HepG2 (cell line): ENCODE data around the gene RNF40. TPM values are rescaled to one million over a fixed set of nuclear protein-coding genes. Genes with fewer than 3 reads are reported as not detected.
A peak's percentile ranks its signal among the peaks of the same experiment; 100 is the strongest.

Source experiments
- BCL6 ChIP-seq: IDR thresholded peaks from 2 replicates; pipeline ENCODE4 v1.6.1; 2016; ENCODE audit warnings: missing genetic modification reagents, missing compliant biosample characterization
- GABPA ChIP-seq, 2 experiments: IDR thresholded peaks; 2 replicates each; pipeline ENCODE4 v1.6.1; 2011 to 2016; ENCODE audit warnings: low read depth in 2 of 2, low read length in 1 of 2, missing biosample characterization in 1 of 2, missing genetic modification characterization in 1 of 2
- NFIC ChIP-seq: IDR thresholded peaks from 2 replicates; pipeline ENCODE4 v1.6.1; 2012; ENCODE audit warnings: mild to moderate bottlenecking, low read length, inconsistent platforms
- NFYB ChIP-seq: sonication (generic); formaldehyde crosslinking; IDR thresholded peaks from 2 replicates; pipeline ENCODE4 v1.4.0; 2020; ENCODE audit warnings: missing genetic modification reagents
- NR2F6 ChIP-seq, 2 experiments: IDR thresholded peaks; 2 replicates each; pipeline ENCODE4 v1.6.1; 2016; ENCODE audit warnings: antibody characterized with exemption in 1 of 2, mild to moderate bottlenecking in 1 of 2
- PAX8 ChIP-seq: sonication (generic); formaldehyde crosslinking; IDR thresholded peaks from 2 replicates; pipeline ENCODE4 v1.8.0; 2022; ENCODE audit warnings: mild to moderate bottlenecking, missing genetic modification reagents, borderline replicate concordance
- PHF8 ChIP-seq: sonication (generic); formaldehyde crosslinking; IDR thresholded peaks from 2 replicates; pipeline ENCODE4 v1.5.0; 2020; ENCODE audit warnings: missing genetic modification reagents
- POLR2A ChIP-seq, 2 experiments: IDR thresholded peaks; 2 replicates each; pipeline ENCODE4 v1.6.1; 2011; ENCODE audit warnings: low read depth in 2 of 2, low read length in 2 of 2, mild to moderate bottlenecking in 1 of 2, moderate library complexity in 1 of 2; ENCODE audit not compliant: insufficient read depth in 1 of 2
- POLR2AphosphoS5 ChIP-seq: IDR thresholded peaks from 2 replicates; pipeline ENCODE4 v1.6.1; 2012; ENCODE audit warnings: low read depth, low read length
- SYNCRIP ChIP-seq: fragments of 200-400 bp; formaldehyde crosslinking; IDR thresholded peaks from 2 replicates; pipeline ENCODE4 v1.6.1; 2018; ENCODE audit warnings: mild to moderate bottlenecking, low read depth, low read length; ENCODE audit not compliant: insufficient read depth
- ZKSCAN1 ChIP-seq: fragments of 150-350 bp; IDR thresholded peaks from 2 replicates; pipeline ENCODE4 v1.6.1; 2014; ENCODE audit warnings: low read length
- ZNF724P ChIP-seq: sonication (generic); formaldehyde crosslinking; IDR thresholded peaks from 2 replicates; pipeline ENCODE4 v1.8.0; 2022; ENCODE audit warnings: missing genetic modification reagents, borderline replicate concordance
- ZNF766 ChIP-seq: sonication (generic); formaldehyde crosslinking; IDR thresholded peaks from 2 replicates; pipeline ENCODE4 v1.5.0; 2020; ENCODE audit warnings: missing genetic modification reagents, borderline replicate concordance
- ZNF792 ChIP-seq: IDR thresholded peaks from 2 replicates; pipeline ENCODE4 v1.6.1; 2016
- polyA plus RNA-seq, 8 experiments: library from polyadenylated mRNA; depleted of rRNA in 3 of 8; stranded (reverse) in 7 of 8; unstranded in 1 of 8; fragments of >200 nt; fragmentation: Illumina TruSeq in 4 of 8; extraction: Trizol in 4 of 8; gene quantifications; 2 replicates each; pipeline versions ENCODE4 v1.2.1 to v1.2.3, GENCODE V29; 2011 to 2016; ENCODE audit warnings: low read depth in 4 of 8, missing spikeins in 1 of 8, mixed read lengths in 1 of 8; ENCODE audit not compliant: insufficient read depth in 1 of 8
- total RNA-seq, 5 experiments: library from RNA; depleted of rRNA; stranded (reverse); fragments of >200 nt; fragmentation: Illumina TruSeq; extraction: Trizol; gene quantifications; 2 replicates each; pipeline ENCODE4 v1.2.3, GENCODE V29; 2016; ENCODE audit warnings: low read depth in 1 of 5
- TF ChIP-seq, protein P1 (sequence below): sonication (generic); formaldehyde crosslinking; IDR thresholded peaks from 2 replicates; pipeline ENCODE4 v1.4.0; 2020; ENCODE audit warnings: missing genetic modification reagents
- TF ChIP-seq, protein P2 (sequence below): sonication (generic); formaldehyde crosslinking; IDR thresholded peaks from 2 replicates; pipeline ENCODE4 v1.5.0; 2020; ENCODE audit warnings: mild to moderate bottlenecking, missing genetic modification reagents
- TF ChIP-seq, protein P3 (sequence below): sonication (generic); formaldehyde crosslinking; IDR thresholded peaks from 2 replicates; pipeline ENCODE4 v1.4.0; 2020; ENCODE audit warnings: missing genetic modification reagents, mild to moderate bottlenecking, borderline replicate concordance
- TF ChIP-seq, protein P4 (sequence below): sonication (generic); formaldehyde crosslinking; IDR thresholded peaks from 2 replicates; pipeline ENCODE4 v1.4.0; 2020; ENCODE audit warnings: missing genetic modification reagents
- TF ChIP-seq, protein P5 (sequence below): sonication (generic); formaldehyde crosslinking; IDR thresholded peaks from 2 replicates; pipeline ENCODE4 v1.4.0; 2020; ENCODE audit warnings: missing genetic modification reagents

The RNF40 gene
- total and polyA plus RNA-seq, 2 of the 13 experiments (the other 11 are each of a cell fraction or from before 2014, with no cell fraction given) = 84.0 to 85.6 TPM

DNA sequence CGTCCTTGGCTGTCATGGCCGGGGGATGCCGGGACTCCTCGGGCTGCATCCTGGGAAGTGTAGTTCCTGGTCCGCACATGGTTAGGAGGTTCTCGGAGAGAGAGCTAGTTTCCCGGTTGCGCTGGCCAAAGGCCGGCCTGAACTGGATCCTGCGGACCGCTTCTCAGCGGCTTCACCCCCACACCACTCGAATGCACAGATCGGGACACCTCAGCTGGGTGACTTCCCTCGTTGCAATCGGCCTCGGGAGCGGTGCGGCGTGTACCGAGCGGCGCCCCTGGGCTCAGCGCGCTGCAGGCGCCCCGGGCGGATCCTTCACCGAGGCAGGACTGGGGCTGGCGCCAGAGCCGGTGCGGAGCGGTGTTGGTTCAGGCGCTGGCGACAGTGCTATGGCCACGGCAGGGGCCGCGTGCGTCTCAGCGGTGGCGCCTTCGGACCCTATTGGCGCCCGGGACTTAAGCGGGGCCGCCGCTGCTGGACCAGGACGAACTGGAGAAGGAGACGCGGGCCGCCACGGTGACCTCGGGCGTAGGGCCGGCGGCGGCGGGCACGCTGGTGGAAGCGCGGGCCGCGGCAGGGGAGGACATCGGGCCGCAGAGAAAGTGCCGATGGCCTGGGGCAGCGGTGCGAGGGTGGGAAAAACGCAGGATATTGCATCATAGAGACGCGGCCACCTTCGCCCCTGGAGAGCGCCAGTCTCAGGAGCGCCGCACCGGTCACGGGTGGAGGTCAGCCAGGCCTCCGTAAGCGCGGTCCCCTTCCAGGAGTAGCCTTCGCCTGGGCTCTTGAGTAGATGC, 13.5 kb downstream of the RNF40 start (continued):
- TF ChIP-seq, protein P1, sequence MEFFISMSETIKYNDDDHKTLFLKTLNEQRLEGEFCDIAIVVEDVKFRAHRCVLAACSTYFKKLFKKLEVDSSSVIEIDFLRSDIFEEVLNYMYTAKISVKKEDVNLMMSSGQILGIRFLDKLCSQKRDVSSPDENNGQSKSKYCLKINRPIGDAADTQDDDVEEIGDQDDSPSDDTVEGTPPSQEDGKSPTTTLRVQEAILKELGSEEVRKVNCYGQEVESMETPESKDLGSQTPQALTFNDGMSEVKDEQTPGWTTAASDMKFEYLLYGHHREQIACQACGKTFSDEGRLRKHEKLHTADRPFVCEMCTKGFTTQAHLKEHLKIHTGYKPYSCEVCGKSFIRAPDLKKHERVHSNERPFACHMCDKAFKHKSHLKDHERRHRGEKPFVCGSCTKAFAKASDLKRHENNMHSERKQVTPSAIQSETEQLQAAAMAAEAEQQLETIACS = 0 out of 2 replicates have a peak, but pooled peaks have one; percentile 10
- no peak for TF ChIP-seq SYNCRIP
- peak; percentile 88 for TF ChIP-seq POLR2AphosphoS5
- TF ChIP-seq ZNF792 (CRISPR knock-in tag) = peak; percentile 70
- TF ChIP-seq, protein P2, sequence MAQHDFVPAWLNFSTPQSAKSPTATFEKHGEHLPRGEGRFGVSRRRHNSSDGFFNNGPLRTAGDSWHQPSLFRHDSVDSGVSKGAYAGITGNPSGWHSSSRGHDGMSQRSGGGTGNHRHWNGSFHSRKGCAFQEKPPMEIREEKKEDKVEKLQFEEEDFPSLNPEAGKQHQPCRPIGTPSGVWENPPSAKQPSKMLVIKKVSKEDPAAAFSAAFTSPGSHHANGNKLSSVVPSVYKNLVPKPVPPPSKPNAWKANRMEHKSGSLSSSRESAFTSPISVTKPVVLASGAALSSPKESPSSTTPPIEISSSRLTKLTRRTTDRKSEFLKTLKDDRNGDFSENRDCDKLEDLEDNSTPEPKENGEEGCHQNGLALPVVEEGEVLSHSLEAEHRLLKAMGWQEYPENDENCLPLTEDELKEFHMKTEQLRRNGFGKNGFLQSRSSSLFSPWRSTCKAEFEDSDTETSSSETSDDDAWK (CRISPR knock-in tag) = no peak
- peak; percentile 87 for TF ChIP-seq PHF8 (CRISPR knock-in tag)
- TF ChIP-seq, protein P3, sequence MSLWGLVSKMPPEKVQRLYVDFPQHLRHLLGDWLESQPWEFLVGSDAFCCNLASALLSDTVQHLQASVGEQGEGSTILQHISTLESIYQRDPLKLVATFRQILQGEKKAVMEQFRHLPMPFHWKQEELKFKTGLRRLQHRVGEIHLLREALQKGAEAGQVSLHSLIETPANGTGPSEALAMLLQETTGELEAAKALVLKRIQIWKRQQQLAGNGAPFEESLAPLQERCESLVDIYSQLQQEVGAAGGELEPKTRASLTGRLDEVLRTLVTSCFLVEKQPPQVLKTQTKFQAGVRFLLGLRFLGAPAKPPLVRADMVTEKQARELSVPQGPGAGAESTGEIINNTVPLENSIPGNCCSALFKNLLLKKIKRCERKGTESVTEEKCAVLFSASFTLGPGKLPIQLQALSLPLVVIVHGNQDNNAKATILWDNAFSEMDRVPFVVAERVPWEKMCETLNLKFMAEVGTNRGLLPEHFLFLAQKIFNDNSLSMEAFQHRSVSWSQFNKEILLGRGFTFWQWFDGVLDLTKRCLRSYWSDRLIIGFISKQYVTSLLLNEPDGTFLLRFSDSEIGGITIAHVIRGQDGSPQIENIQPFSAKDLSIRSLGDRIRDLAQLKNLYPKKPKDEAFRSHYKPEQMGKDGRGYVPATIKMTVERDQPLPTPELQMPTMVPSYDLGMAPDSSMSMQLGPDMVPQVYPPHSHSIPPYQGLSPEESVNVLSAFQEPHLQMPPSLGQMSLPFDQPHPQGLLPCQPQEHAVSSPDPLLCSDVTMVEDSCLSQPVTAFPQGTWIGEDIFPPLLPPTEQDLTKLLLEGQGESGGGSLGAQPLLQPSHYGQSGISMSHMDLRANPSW (CRISPR knock-in tag) = 0 out of 2 replicates have a peak, but pooled peaks have one; percentile 83
- peak; percentile 36 for TF ChIP-seq GABPA (IDR thresholded peaks at IDR 0.05; ENCODE audit: low read depth, low read length)
- TF ChIP-seq GABPA (CRISPR knock-in tag; IDR thresholded peaks at IDR 0.05; ENCODE audit: low read depth) = peak; percentile 80
- TF ChIP-seq ZKSCAN1 = no peak
- peak; percentile 77; the same call in 1 of the 2 replicates for TF ChIP-seq ZNF766 (CRISPR knock-in tag)
- TF ChIP-seq, protein P4, sequence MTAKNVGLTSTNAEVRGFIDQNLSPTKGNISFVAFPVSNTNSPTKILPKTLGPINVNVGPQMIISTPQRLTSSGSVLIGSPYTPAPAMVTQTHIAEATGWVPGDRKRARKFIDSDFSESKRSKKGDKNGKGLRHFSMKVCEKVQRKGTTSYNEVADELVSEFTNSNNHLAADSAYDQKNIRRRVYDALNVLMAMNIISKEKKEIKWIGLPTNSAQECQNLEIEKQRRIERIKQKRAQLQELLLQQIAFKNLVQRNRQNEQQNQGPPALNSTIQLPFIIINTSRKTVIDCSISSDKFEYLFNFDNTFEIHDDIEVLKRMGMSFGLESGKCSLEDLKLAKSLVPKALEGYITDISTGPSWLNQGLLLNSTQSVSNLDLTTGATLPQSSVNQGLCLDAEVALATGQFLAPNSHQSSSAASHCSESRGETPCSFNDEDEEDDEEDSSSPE (CRISPR knock-in tag) = peak; percentile 70
- 0 out of 2 replicates have a peak, but pooled peaks have one; percentile 43 for TF ChIP-seq NFIC
- peak; percentile 61; the same call in 1 of the 2 replicates for TF ChIP-seq ZNF724P
- peak; percentile 76; the same call in 1 of the 2 replicates for TF ChIP-seq PAX8
- no peak for TF ChIP-seq NFYB (CRISPR knock-in tag)
- peak; percentile 54; the same call in 1 of the 2 replicates for TF ChIP-seq BCL6 (CRISPR knock-in tag)
- TF ChIP-seq POLR2A (IDR thresholded peaks at IDR 0.05; ENCODE audit: insufficient read depth in 1 of 2, low read depth in 2 of 2, low read length in 2 of 2) = peak; percentile 83 to 86
- TF ChIP-seq, protein P5, sequence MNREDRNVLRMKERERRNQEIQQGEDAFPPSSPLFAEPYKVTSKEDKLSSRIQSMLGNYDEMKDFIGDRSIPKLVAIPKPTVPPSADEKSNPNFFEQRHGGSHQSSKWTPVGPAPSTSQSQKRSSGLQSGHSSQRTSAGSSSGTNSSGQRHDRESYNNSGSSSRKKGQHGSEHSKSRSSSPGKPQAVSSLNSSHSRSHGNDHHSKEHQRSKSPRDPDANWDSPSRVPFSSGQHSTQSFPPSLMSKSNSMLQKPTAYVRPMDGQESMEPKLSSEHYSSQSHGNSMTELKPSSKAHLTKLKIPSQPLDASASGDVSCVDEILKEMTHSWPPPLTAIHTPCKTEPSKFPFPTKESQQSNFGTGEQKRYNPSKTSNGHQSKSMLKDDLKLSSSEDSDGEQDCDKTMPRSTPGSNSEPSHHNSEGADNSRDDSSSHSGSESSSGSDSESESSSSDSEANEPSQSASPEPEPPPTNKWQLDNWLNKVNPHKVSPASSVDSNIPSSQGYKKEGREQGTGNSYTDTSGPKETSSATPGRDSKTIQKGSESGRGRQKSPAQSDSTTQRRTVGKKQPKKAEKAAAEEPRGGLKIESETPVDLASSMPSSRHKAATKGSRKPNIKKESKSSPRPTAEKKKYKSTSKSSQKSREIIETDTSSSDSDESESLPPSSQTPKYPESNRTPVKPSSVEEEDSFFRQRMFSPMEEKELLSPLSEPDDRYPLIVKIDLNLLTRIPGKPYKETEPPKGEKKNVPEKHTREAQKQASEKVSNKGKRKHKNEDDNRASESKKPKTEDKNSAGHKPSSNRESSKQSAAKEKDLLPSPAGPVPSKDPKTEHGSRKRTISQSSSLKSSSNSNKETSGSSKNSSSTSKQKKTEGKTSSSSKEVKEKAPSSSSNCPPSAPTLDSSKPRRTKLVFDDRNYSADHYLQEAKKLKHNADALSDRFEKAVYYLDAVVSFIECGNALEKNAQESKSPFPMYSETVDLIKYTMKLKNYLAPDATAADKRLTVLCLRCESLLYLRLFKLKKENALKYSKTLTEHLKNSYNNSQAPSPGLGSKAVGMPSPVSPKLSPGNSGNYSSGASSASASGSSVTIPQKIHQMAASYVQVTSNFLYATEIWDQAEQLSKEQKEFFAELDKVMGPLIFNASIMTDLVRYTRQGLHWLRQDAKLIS (CRISPR knock-in tag) = peak; percentile 69
- TF ChIP-seq NR2F6 (IDR thresholded peaks at IDR 0.05) = no peak
- peak; percentile 64; the same call in 1 of the 2 replicates for TF ChIP-seq NR2F6 (CRISPR knock-in tag; IDR thresholded peaks at IDR 0.05)
